GM19023 (cell line): Measurements from ENCODE around the gene ACVRL1.

ENCODE experiments used
- ATAC-seq: cut with Tn5 transposase; IDR thresholded peaks from one replicate; pipeline ENCODE4 v1.9.1; 2021; ENCODE audit warnings: mild to moderate bottlenecking, moderate library complexity; ENCODE audit not compliant: unreplicated experiment

The ACVRL1 gene

DNA sequence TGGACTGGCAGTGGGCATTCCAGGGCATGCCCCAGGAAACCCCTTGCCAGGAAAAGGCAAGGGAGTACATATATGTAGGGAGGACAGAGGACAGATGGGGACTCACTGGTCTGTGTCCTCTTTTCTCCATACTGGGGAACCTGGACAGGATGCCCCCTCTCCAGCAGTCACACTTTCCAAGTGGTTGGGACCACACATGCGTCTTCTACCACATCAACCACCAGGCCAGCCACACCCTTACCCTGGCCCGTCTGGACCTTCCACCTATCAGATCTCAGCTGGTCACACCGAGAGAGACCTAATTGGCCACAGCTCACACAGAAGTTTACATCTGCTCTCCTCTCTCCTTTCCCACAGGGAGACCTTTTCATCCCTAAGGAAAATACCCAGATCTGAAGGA lies 11.1 kb upstream of the ACVRL1 start:
- no peak for ATAC-seq

DNA sequence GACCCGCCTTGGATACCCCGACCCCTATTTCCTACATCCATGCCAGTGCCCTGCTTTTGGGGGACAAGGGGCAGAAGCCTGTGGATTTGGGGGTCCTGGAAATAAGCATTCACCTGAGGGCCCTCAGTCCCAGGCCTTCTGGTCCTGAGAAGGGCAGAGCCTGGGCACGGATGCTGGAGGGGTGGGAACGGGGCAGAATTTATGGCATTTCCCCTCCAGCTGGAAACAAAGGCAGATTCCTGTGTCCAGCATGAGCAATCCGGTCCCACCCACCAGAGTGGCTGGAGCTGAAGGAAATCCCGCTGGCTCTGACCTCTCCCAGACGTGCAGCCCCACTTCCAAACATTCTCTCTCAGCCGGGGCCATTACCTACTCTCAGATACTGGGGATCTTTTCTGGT lies 10.1 kb upstream of the ACVRL1 start:
- ATAC-seq, result no peak

DNA sequence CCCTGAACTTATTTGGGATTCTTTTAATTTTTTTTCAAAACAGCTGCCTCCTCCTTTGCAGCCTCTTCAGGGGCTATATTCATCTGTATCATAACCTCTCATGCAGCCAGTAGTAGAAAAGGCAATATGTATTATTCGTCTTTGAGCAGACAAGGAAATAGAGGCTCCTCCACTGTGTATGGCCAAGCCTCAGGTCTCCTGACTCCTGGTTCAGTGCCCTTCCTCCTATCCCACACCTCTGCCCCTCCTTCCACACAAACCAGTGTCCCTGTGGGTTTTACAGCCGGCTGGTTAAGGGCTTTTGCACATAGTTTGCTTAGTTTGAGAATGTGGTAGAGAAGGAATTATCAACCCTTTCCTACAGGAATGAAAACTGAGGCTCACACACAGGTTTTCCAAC lies 8.8 kb upstream of the ACVRL1 start:
- no peak for ATAC-seq

DNA sequence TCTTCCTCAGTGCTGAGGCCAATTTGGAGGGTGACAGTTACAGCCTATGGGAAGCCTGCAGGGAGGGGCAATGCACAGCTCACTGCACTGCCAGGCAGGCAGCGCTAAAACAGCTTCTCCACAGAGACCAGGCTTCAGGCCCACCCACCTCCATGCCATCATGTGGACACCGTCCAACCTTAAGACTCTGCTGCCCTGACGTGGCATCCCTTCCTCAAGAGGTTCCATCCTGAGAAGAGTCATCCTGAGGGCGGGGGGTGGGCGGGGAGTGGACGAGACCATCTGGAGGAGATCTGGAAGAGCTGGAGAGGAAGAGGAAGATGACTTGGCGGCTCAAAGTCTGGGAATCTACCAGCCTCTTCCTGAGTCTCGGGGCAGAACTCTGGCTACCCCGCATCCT lies 8.4 kb upstream of the ACVRL1 start:
- ATAC-seq, result no peak

DNA sequence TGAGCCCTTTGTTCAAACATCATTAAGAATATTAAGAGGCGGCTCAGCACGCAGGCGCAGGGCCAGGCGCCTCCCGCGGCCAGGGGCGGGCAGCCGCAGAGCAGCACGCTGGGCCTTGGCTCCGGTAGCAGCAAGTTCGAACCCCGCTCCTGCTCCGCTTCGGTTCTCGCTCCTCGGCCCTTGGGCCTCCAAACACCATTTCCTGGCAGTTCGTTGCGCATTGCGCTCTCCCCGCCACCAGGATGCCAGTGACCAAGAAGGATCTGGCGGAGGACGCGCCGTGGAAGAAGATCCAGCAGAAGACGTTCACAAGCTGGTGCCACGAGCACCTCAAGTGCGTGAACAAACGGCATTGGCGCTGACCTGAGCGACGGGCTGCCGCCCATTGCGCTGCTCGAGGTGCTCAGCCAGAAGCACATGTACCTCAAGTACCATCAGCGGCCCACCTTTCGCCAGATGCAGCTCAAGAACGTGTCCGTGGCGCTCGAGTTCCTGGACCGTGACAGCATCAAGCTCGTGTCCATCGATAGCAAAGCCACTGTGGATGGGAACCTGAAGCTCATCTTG lies 6.9 kb upstream of the ACVRL1 start:
- no peak for ATAC-seq

DNA sequence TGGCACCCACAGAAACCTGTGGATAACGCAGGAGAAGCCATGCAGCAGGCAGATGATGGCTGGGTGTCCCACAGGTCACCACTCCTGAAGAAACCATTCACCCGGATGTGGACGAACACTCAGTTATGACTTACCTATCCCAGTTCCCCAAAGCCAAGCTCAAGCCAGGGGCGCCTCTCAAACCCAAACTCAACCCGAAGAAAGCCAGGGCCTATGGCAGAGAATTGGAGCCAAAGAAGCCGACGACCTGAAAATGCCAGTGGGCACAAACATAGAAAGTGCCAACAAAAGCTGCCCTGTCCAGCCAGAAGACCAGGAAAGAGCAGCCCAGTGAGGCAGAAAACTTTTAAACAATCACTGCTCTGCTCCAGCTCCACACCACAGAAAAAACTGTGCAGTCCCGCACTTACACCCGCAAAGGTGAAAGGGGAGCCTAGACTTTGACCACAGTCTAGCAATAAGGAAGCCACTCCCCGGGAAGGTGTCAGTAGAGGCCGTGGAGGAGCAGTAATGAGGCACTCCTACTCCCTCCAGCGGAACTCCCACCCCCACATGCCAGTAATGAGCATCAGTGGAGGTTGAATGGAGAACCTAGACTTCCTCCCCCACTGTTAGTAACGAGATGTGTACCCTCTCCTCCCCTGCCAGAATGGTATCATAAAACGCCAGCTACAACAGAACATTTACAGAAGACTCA lies 6.0 kb upstream of the ACVRL1 start:
- ATAC-seq, result no peak

DNA sequence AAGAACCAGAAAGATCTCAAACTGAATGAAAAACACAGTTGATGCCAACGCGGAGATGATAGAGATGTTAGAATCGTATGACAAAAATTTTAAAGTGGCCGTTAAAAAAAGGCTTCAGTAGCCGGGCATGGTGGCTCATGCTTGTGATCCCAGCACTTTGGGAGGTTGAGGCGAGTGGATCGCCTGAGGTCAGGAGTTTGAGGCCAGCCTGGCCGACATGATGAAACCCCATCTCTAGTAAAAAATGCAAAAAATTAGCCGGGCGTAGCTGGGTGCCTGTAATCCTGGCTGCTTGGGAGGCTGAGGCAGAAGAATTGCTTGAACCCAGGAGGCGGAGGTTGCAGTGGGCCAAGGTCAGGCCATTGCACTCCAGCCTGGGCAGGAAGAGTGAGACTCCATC lies 5.4 kb upstream of the ACVRL1 start:
- ATAC-seq, result no peak

DNA sequence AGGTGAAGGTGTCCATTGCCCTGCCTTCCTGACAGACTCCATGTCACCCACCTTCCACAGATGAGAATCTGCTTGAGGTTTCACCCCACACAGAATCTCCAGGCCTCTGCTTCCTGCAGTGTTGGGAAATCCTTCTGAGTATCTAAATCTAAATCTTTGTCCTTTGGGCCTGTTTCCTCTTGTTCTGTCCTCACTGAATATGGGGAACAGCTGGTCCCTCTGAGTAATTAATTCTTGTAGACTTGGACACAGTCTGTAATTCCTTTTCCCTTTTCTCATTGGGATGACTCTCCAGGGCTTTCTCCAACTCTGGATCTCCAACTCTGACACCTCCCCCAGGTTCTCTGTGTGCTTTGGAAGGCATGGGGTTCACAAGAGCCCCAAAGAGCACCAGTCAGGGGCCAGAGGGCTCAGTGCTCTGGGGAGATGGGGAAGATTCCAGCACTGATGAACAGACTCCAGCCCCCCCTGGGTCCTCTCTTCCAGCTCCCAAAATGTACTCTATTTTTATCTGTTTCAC lies 2.3 kb upstream of the ACVRL1 start:
- no peak for ATAC-seq

DNA sequence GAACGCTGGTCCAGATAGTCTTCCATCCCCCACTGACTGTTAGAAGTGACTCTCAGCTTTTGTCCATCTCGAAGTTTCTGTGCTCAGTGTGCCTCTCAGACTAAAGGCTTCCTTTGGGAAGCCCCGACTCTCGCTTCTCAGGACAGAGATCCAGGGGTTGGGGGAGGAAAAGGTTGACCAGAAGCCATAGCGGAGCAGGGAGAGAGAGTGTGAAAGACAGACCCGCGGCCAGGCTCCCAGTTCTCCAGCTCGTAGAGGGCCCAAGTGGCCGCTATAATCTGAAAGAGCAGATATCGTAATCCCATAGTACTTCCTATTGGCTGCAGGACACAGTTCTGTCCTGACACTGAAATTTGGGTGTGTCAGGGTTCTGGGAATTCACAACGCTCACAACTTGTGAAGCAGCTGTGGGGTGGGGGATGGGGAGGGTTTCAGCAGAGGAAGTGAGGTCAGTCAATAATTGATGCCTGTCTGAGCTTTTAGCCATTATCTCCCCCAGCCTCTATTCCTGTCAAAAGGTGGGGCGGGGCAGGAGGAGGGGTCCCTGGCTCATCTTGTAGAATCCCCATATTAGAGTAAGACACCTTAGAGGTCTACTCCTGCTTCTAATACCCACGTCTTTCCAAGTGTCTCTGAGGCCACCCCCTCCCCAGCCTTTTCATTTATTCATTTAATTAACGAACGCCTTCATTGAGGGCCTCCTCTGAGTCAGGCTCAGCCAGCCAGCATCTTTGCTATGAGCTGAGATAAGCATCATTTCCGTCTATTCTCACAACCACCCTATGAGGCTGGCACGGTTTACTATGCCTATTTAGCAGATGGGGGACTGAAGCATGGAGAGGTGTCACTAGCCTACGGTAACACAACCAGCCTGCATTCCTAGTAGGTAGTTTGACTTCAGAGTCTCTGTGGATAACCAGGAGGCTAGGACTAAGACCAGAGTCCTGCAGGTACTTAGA lies 1.6 kb upstream of the ACVRL1 start:
- ATAC-seq, result no peak

DNA sequence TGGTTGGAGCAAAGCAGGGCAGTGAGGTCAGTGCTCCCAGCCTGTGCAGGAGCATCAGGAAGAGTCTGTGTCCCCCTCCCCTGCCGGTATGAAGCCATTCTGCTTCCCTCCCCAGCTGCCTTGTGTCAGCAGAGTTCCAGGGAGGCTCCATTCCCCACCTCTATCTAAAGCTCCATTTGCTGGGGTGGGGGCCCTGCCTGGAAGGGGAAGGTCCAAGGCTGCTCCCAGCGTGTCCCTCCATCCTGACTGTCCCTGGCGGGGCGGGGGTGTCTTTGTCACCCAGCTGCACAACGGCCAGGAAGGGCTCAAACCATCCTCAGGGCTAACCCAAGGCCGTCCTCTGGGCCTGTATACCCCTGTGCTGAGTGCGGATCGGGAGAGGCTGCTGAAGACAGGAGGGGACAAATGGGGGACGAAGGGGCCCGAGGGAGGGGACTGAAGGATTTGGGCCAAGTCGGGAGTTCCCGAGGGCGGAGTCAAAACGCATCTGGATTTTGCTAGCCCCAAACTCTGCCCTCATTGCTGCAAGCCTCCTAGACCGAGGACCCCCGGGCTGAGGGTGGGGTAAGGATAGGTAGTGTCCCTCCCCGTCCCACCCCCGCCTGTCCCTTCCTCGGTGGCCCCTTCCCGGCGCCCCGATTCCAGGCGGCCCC lies 748 bp upstream of the ACVRL1 start:
- ATAC-seq, result no peak

DNA sequence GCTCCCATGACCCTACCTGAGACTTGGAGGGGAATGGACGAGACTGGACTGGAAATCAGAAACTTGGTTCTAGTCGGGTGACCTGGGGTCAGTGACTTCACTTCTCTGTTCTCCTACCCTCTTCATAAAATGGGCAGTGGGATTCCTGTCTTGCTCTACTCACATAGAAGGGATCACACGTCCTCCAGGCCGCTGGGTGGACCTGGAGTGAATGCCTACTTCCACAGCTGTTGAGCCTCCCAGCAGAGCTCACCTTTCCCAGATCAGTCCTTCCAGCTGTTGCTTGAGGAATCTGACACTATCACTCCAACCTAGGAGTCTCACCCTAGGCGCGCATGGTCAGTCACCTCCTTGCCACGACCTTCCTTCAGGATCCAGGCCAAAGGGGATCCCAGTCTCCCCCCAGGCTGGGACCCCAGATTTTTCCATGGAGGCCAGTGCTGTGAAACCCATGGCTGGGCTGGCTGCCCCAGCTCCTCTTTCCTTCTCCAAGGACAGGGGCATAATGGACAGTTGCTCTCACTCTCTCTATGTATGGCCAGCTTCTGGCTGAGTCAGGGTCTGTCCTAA lies 637 bp downstream of the ACVRL1 start:
- no peak for ATAC-seq

DNA sequence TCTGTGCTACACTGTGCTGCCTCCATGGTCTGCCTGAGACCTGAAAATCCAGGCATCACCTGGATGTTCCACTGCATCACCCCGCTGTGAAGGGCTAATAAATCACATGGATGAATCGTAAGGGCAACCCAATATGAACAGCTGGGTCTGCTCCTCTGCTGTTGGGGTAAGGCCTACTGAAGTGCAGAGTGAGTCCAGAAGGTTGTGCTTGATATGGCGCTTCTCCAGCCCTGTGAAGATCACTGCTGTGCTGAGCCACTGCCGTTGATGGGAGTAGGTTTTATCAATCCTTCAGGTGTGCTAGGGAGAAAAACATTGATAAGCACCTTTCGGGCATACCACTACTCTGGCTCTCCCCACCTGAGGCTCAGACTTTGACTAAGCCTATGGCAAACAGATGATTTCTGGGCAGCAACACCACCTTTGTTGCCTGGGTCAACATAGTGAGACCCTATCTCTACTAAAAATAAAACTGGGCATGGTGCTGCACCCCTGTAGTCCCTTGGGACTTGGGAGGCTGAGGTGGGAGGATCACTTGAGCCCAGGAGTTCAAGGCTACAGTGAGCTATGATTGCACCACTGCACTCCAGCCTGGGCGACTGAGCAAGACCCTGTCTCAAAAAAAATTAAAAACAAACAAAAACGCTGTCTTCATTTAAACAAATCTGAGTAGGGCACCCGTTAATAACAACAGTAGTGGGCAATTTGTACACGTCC lies 1.7 kb downstream of the ACVRL1 start:
- ATAC-seq, result no peak

DNA sequence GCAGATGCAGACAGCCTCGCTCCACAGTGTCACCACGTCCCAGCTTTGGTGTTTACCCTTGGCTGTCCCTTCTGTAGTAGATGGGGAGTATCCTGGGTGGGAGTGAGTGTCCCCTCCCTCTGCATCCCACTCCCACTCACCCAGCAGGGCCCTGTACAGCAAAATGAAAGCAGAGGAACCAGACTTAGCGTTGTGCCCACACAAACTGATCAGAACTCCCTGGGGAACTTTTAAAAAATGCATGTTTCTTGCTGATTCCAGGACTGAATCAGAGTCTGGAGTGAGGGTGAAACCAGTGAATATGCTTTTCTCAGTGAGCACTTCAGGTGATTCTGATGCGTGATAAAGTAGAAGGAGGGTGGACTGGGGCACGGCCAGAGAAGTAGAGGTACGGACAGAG lies 2.9 kb downstream of the ACVRL1 start:
- ATAC-seq, result no peak

DNA sequence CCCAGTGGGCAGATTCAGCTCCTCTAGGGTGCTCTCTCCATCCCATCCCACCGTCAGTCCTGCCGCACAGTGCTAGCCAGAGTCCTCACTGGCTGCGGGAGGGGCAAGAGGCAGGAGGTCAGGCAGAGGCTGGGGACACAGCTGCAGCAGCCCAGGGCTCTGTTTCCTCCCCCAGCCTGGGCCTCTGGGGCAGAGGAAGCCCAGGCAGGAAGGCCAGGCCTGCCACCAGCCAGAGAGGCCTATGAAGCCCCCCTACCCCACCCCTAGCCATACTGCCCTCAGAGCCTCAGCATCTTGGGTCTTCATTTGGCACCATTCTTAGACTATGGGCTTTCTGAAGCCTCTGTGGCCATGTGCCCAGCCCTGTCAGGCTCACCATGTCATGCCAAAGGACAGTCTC lies 3.4 kb downstream of the ACVRL1 start:
- no peak for ATAC-seq

DNA sequence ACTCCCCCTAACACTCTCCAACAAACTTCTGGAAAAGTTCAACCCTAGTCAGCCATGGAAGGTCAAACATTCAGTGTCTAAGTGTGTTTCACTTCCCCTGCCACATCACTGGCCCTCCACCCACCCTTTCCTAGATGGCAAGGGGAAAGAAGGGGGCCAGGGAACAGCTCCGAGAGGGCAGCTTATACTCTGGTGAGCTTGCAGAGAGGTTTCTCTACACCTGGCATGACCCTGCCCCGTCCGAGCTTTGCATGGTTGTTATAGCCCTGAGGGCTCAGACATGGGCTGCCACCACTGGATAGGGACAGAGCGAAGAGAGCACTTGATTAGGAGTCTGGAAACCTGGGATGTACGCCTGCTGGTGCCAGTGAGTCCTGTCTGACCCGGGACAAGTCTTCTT lies 4.0 kb downstream of the ACVRL1 start:
- ATAC-seq, result no peak

DNA sequence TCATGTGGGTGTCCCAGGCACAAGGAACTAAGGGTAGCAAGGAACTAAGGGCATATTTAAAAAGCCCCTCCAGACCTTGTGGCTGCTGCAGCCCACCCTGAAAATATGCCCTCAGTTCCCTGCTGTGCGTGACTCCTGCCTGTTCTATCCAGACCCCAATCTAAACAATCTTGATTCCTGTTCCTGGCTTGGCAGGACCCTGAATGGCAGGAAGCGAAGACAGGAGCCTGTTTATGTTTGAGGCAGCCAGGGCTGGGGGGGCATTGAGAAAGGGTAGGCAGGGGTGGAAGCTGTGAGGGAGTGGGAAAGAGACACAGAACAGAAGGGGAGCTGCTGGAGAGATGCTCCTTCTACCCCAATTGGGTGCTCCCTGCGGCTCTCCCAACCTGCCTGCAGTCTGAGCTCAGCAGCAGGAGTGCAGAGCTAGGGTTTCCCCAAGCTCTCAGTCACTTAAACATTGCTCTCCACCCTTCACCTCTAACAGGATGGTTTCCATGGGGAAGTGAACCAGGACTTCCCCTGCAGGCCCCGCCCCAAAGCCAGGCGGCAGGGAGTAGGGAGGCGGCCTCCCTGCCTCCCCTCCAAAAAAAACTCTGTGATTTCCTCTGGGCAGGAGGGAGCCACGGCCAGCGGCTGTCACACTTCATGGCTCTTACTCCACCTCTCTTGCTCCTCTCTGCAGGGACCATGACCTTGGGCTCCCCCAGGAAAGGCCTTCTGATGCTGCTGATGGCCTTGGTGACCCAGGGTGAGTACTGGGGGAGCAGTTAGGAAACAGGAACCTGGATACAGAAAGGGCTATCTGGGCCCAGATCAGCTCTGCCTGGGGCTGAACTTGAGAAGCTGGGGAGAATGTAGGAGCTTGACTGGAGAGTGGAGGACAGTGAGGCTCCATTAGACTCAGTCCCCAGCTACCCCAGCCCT lies 4.7 kb downstream of the ACVRL1 start:
- no peak for ATAC-seq

DNA sequence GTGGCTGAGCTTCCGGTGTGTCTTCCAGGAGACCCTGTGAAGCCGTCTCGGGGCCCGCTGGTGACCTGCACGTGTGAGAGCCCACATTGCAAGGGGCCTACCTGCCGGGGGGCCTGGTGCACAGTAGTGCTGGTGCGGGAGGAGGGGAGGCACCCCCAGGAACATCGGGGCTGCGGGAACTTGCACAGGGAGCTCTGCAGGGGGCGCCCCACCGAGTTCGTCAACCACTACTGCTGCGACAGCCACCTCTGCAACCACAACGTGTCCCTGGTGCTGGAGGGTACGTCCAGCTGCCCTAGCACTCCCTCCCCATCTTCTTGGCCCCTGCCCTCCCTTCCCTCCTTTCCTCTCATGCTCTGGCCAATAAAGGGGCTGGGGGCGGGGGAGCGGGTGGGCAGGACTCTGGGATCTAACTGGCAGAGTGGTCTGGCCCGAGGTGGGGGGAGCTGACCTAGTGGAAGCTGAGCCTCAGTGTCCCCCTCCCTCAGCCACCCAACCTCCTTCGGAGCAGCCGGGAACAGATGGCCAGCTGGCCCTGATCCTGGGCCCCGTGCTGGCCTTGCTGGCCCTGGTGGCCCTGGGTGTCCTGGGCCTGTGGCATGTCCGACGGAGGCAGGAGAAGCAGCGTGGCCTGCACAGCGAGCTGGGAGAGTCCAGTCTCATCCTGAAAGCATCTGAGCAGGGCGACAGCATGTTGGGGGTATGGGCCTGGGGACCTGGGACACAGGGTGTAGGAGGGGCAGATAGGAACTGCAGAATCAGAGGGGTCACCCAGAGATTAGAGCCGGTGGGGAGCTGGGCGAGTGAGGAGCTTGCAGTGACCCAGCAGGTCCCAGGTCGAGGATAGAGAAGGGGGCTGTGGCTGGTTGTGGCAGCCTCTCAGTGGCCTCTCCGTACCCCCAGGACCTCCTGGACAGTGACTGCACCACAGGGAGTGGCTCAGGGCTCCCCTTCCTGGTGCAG lies 6.0 kb downstream of the ACVRL1 start:
- ATAC-seq, result no peak
